GM12878 (cell line): ENCODE measurements around the gene NDUFC2. TPM values are rescaled to one million over a fixed set of nuclear protein-coding genes. Genes with fewer than 3 reads are reported as not detected.

ENCODE experiments used
- ATAC-seq: fragments of 200-7000 bp; cut with Tn5 transposase; 3 replicates; pipeline ENCODE4 v1.9.1; 2020; ENCODE audit warnings: mild to moderate bottlenecking, moderate library complexity
- BruUV-seq: library from RNA; stranded (reverse); fragments of 400-500 nt; replicated peaks from 2 replicates; lab custom pipeline; 2021; lab: Mats Ljungman, UMichigan
- CTCF ChIA-PET: fragments of 300-600 bp; sonication (Branson Sonifier 250); formaldehyde crosslinking; extraction: SDS; loops from one replicate; lab custom pipeline; 2021; ENCODE audit warnings: inconsistent platforms; lab: Yijun Ruan, JAX
- POLR2A ChIA-PET: fragments of 350-600 bp; formaldehyde crosslinking; extraction: SDS; loops from one replicate; lab custom pipeline; 2021; ENCODE audit warnings: inconsistent platforms; lab: Charles Lee
- RAD21 ChIA-PET: fragments of 300-600 bp; sonication (Branson Sonifier 250); formaldehyde crosslinking; loops from one replicate; lab custom pipeline; 2023; ENCODE audit warnings: antibody characterized with exemption; ENCODE audit not compliant: unreplicated experiment; lab: Charles Lee
- SMC1A ChIA-PET: fragments of 300-600 bp; sonication (Branson Sonifier 250); formaldehyde crosslinking; loops from one replicate; lab custom pipeline; 2023; ENCODE audit not compliant: unreplicated experiment, uncharacterized antibody; lab: Charles Lee
- DNase-seq: peaks from one replicate; pipeline ENCODE4 v3.0.0-alpha.2; 2011; ENCODE audit warnings: low read depth, low spot score
- FAIRE-seq: peaks from 3 replicates; lab custom pipeline; 2011; peaks lifted over from hg19 to GRCh38; lab: Jason Lieb, UNC
- H2AFZ ChIP-seq: 2 replicates; pipeline ENCODE4 v1.6.0; 2011; ENCODE audit warnings: low read depth, low read length, control low read depth; ENCODE audit not compliant: control insufficient read depth
- H3K27ac ChIP-seq: 2 replicates; pipeline ENCODE4 v1.5.1; 2011; ENCODE audit warnings: control low read depth; ENCODE audit not compliant: control insufficient read depth, insufficient read depth
- H3K27me3 ChIP-seq, 2 experiments: replicated peaks in 1 of 2; 2 replicates each; pipeline versions ENCODE4 v1.6.0 to v1.6.1; 2011; ENCODE audit warnings: low read length in 1 of 2; ENCODE audit not compliant: control insufficient read depth in 2 of 2, insufficient read depth in 2 of 2
- H3K36me3 ChIP-seq, 2 experiments: 2 replicates each; pipeline ENCODE4 v1.5.1; 2011; ENCODE audit warnings: low read length in 1 of 2; ENCODE audit not compliant: control insufficient read depth in 2 of 2, insufficient read depth in 2 of 2
- H3K4me1 ChIP-seq: 2 replicates; pipeline ENCODE4 v1.6.1; 2011; ENCODE audit warnings: mild to moderate bottlenecking, low read length, moderate library complexity, mixed read lengths; ENCODE audit not compliant: control insufficient read depth, insufficient read depth
- H3K4me2 ChIP-seq: 2 replicates; pipeline ENCODE4 v1.6.0; 2011; ENCODE audit warnings: control low read depth; ENCODE audit not compliant: control insufficient read depth, insufficient read depth
- H3K4me3 ChIP-seq: fragments of 200-600 bp; sonication (generic); 2 replicates; pipeline ENCODE4 v1.5.1; 2016
- H3K79me2 ChIP-seq: 2 replicates; pipeline ENCODE4 v1.6.0; 2011; ENCODE audit warnings: low read length; ENCODE audit not compliant: control insufficient read depth, insufficient read depth
- H3K9ac ChIP-seq: 2 replicates; pipeline ENCODE4 v1.8.0; 2011; ENCODE audit warnings: low read length, control low read depth, mixed read lengths; ENCODE audit not compliant: control insufficient read depth, insufficient read depth
- H3K9me3 ChIP-seq: replicated peaks from 3 replicates; pipeline ENCODE4 v1.5.1; 2011; ENCODE audit warnings: mild to moderate bottlenecking, low read length; ENCODE audit not compliant: control insufficient read depth, insufficient read depth
- H4K20me1 ChIP-seq: 2 replicates; pipeline ENCODE4 v1.6.0; 2011; ENCODE audit not compliant: control insufficient read depth, insufficient read depth
- EZH2 ChIP-seq: IDR thresholded peaks from 2 replicates; pipeline ENCODE4 v1.6.1; 2012; ENCODE audit warnings: low read depth, mild to moderate bottlenecking, control low read depth, inconsistent platforms, low read length, borderline replicate concordance; ENCODE audit not compliant: control insufficient read depth
- IKZF1 ChIP-seq: fragments of 450-650 bp; conservative IDR thresholded peaks from 2 replicates; pipeline ENCODE4 v1.6.1; 2017; ENCODE audit warnings: antibody characterized with exemption, mild to moderate bottlenecking
- IKZF2 ChIP-seq, 2 experiments: fragments of 450-650 bp; IDR thresholded peaks; 2 replicates each; pipeline ENCODE4 v1.6.1; 2017; ENCODE audit warnings: mild to moderate bottlenecking in 2 of 2, moderate library complexity in 2 of 2
- KAT2A ChIP-seq: conservative IDR thresholded peaks from 2 replicates; pipeline ENCODE4 v1.6.1; 2011; ENCODE audit warnings: low read depth, low read length; ENCODE audit not compliant: control insufficient read depth
- SMC3 ChIP-seq: IDR thresholded peaks from 2 replicates; pipeline ENCODE4 v1.6.1; 2011; ENCODE audit warnings: low read length, improper control_type of control experiment, borderline replicate concordance
- TARDBP ChIP-seq: IDR thresholded peaks from 2 replicates; pipeline ENCODE4 v1.6.1; 2016; ENCODE audit warnings: borderline replicate concordance
- ZNF24 ChIP-seq: fragments of 450-650 bp; IDR thresholded peaks from 2 replicates; pipeline ENCODE4 v1.6.1; 2017; ENCODE audit warnings: antibody characterized with exemption, mild to moderate bottlenecking
- WGBS: methylation state at CpG from one replicate; pipeline ENCODE4 v1.1.6; 2016; ENCODE audit warnings: low lambda C conversion rate; ENCODE audit not compliant: insufficient replicate concordance, insufficient coverage; ENCODE audit errors: missing lambda C conversion rate; 5-methylcytosine and 5-hydroxymethylcytosine counted together
- in situ Hi-C: fragments of 300-500 bp; cut with MboI; formaldehyde crosslinking; loops from 9 replicates; pipeline ENCODE4 v1.14.3; 2018; ENCODE audit warnings: mixed read lengths
- intact Hi-C: fragments of 100-400 bp; cut with micrococcal nuclease; formaldehyde crosslinking; loops from one replicate; pipeline ENCODE4 v1.14.2; 2022; ENCODE audit not compliant: unreplicated experiment
- polyA plus RNA-seq, 11 experiments: library from polyadenylated mRNA; depleted of rRNA in 4 of 11; unstranded in 6 of 11; stranded (reverse) in 5 of 11; fragments of >200 nt; fragmentation: Nextera tagmentation in 4 of 11; fragmentation: Illumina TruSeq in 1 of 11; extraction: Ambion mirVana in 4 of 11; extraction: Trizol in 1 of 11; gene quantifications; 1 replicate in 1 of 11; 2 replicates in 10 of 11; pipeline versions ENCODE4 v1.2.1 to v1.2.3, GENCODE V29; 2011 to 2016; ENCODE audit warnings: inconsistent platforms in 2 of 11, missing spikeins in 2 of 11, low read depth in 1 of 11
- total RNA-seq, 4 experiments: library from RNA; depleted of rRNA in 3 of 4; stranded (reverse); fragments of >200 nt in 3 of 4; fragmentation: Illumina TruSeq in 1 of 4; extraction: Trizol in 1 of 4; gene quantifications; 2 replicates each; pipeline versions ENCODE4 v1.2.1 to v1.2.3, GENCODE V29; 2013 to 2021
- TF ChIP-seq, protein P1 (sequence below): IDR thresholded peaks from 2 replicates; pipeline ENCODE4 v1.6.1; 2012; ENCODE audit warnings: low read depth, low read length, improper control_type of control experiment

The NDUFC2 gene
- total and polyA plus RNA-seq, 10 of the 15 experiments (the other 5 are each of a cell fraction or from before 2014, with no cell fraction given): 103 to 529 (median 192) TPM

DNA sequence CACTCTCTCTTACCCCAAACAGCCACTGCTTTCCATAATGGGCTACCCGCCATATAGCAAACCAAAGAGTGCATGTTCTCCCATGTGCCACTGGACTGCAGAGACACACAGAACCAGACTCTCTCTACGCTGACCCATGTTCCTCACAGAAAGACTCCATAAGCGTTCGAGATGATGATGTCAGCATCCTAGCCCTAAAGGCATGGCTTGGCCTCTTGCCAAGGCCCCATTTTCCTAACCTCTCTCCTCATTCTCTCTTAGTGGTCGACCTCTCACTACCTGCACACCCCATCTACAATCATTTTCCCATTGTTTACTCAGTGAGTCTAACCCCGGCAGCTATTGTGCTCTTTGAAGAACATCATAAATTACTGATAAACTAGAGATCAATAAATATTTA is 4.9 kb downstream of the NDUFC2 start:
- SMC1A ChIA-PET: no interaction called here
- over 99% methylated on average over 6 of the region's 6 CpGs for WGBS
- Histone ChIP-seq H3K79me2 (peaks cover 50% of the 10 kb centered on the region), H3K27ac (no peak overlapping the region), H3K9me3 (no peaks in the 10 kb centered on the region), H3K9ac (no peak overlapping the region), H2AFZ (no peak overlapping the region), H3K4me3 (no peak overlapping the region), H3K36me3 (peaks cover 3 to 9% of the 10 kb centered on the region in 2 experiments), H3K4me1 (no peaks in the 10 kb centered on the region; the same call in 1 of the 2 replicates), H3K4me2 (no peak overlapping the region; the same call in 1 of the 2 replicates), H3K27me3 (no peaks in the 10 kb centered on the region), H4K20me1 (peaks cover 7% of the 10 kb centered on the region)
- no TSS peak for BruUV-seq
- intact Hi-C loops (loop anchor here (5.0 to 10.0 kb wide), 2 partner anchors 350 to 488 kb away; no protein-coding TSS in a partner anchor), in situ Hi-C loops (no loop called here)
- RAD21 ChIA-PET: no interaction called here
- no peak for DNase-seq
- CTCF ChIA-PET: no interaction called here
- POLR2A ChIA-PET: no interaction called here
- FAIRE-seq: no peak
- TF ChIP-seq IKZF1 (no peak), KAT2A (no peak), ZNF24 (no peak), EZH2 (no peak), IKZF2 (IDR thresholded peaks at IDR 0.05) (no peak), SMC3 (no peak), TARDBP (no peak)
- TF ChIP-seq, protein P1, sequence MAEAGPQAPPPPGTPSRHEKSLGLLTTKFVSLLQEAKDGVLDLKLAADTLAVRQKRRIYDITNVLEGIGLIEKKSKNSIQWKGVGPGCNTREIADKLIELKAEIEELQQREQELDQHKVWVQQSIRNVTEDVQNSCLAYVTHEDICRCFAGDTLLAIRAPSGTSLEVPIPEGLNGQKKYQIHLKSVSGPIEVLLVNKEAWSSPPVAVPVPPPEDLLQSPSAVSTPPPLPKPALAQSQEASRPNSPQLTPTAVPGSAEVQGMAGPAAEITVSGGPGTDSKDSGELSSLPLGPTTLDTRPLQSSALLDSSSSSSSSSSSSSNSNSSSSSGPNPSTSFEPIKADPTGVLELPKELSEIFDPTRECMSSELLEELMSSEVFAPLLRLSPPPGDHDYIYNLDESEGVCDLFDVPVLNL: no peak
- no peak for ATAC-seq
